Activated T-cell treated with anti-CD3 and anti-CD28 coated beads, Interleukin-2, amount 50 U/mL, for 4 hours (primary cell): Measurements from ENCODE around the gene PLEKHM2. TPM values are rescaled to one million over a fixed set of nuclear protein-coding genes. Genes with fewer than 3 reads are reported as not detected.
"Not testable (repeated sequence)": the region's sequence is repeated elsewhere in the genome, so short reads cannot be mapped to it uniquely, and the experiment has no call there.

Source experiments
- ATAC-seq, 2 donors: fragments of 200-7000 bp; cut with Tn5 transposase; one replicate each; pipeline ENCODE4 v1.10.0; 2021
- DNase-seq: peaks from one replicate; pipeline ENCODE4 v3.0.0-alpha.2; 2020
- H3K27me3 Mint-ChIP-seq: one replicate; pipeline ENCODE4 v1.8.0; 2021; ENCODE audit warnings: low read depth, mixed read lengths
- H3K36me3 Mint-ChIP-seq: one replicate; pipeline ENCODE4 v1.8.0; 2022; ENCODE audit warnings: mixed read lengths; ENCODE audit not compliant: insufficient read depth
- H3K4me1 Mint-ChIP-seq: one replicate; pipeline ENCODE4 v1.8.0; 2021; ENCODE audit warnings: low read depth, mixed read lengths
- H3K4me3 Mint-ChIP-seq: one replicate; pipeline ENCODE4 v1.8.0; 2021; ENCODE audit warnings: mild to moderate bottlenecking, moderate library complexity, mixed read lengths
- H3K9me3 Mint-ChIP-seq: one replicate; pipeline ENCODE4 v1.8.0; 2021; ENCODE audit warnings: mixed read lengths
- total RNA-seq, 3 donors: library from RNA; stranded (reverse); gene quantifications; one replicate each; pipeline ENCODE4 v1.2.1, GENCODE V29; 2021

The PLEKHM2 gene
- total RNA-seq, 3 donors from 2014 or later = 58.1 to 67.5 (median 62.1) TPM

- DNase-seq (no peak), ATAC-seq (no peak)
- peaks cover 35% of the 10 kb centered on the region for H3K4me1 Mint-ChIP-seq
- H3K4me3 Mint-ChIP-seq = peak overlapping the region; percentile 76
- no peaks in the 10 kb centered on the region for H3K9me3 Mint-ChIP-seq
- peaks cover 4% of the 10 kb centered on the region for H3K36me3 Mint-ChIP-seq
- H3K27me3 Mint-ChIP-seq = no peaks in the 10 kb centered on the region
Observed at GRCh38 chr1:15682936-15683341, 1.2 kb upstream of the PLEKHM2 start.

DNA sequence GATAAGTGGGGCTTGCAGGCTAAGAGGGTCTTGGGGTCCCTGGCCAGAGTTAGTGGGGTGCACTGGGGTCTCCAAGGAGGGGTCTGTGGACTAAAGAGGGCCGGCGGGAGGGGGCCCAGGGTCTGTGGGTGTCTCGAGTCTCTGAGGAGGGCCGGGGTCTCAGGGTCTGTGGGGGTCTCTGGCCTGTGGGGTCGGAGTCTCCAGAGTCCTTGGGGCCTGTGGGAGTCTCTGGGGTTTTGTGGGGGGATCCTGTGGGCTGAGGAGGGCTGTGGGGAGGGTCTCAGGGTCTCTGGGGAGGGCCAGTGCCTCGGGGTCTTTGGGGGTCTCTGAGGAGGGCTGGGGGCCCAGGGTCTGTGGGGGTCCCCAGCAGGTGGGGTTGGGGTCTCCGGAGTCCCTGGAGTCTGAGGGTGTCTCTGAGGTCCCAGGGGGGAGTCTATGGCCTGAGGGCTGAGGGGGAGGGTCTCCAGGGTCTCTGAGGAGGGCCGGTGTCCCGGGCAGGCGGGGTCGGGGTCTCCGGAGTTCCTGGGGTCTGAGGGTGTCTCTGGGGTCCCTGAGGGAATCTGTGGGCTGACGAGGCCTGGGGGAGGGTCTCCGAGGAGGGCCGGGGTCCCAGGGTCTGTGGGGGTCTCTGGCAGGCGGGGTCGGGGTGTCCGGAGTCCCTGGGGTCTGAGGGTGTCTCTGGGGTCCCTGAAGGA, 628 bp upstream of the PLEKHM2 start:
- Mint-ChIP-seq H3K4me1 (peaks cover 37% of the 10 kb centered on the region), H3K27me3 (no peaks in the 10 kb centered on the region), H3K9me3 (no peaks in the 10 kb centered on the region), H3K36me3 (peaks cover 6% of the 10 kb centered on the region), H3K4me3 (peak overlapping the region; percentile 76)
- DNase-seq (no peak), ATAC-seq (no peak)

DNA sequence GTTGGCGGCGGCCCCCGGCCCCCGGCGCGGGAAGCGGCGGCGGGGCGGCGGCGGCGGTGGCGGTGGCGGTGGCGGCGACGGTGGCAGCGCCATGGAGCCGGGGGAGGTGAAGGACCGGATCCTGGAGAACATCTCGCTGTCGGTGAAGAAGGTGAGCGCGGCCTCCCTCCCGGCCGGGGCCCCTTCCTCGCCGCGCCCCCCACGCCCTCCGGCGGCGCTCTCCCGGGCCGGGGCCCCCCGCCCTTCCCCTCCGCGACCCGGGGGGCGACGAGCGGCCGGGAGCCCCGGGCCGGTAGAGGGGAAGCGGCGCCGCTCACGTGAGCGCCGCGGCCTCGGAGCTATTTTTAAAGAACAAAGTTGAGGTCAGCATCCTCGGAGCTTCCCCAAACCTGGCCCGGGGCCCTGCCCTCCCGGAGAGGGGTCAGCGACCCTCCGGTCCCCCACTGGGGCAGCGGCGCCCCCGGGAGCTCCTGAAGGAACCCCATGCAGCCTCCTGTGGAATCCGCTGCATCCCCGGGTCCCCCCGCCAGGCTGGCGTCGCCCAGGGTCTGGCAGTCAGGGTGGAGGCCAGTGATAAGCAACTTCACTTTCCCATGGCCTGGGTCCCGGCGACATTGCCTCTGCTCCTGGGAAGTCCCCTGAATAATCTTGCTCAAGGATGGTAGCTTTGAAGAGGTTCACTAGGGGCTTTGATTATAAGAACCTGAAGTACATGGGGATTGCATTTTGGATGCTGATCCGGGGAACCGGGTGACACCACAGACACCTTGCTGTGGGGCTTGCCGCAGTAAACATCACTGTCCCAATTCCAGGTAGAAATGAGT, 560 bp downstream of the PLEKHM2 start:
- Mint-ChIP-seq H3K9me3 (no peaks in the 10 kb centered on the region), H3K27me3 (no peaks in the 10 kb centered on the region), H3K4me3 (peak overlapping the region; percentile 88), H3K36me3 (peaks cover 6% of the 10 kb centered on the region), H3K4me1 (peaks cover 37% of the 10 kb centered on the region)
- DNase-seq = peak; percentile 29
- peak; percentile 52 to 55 for ATAC-seq

- Mint-ChIP-seq H3K9me3 (no peaks in the 10 kb centered on the region), H3K4me3 (peak overlapping the region; percentile 88), H3K4me1 (peaks cover 39% of the 10 kb centered on the region), H3K36me3 (peaks cover 6% of the 10 kb centered on the region), H3K27me3 (no peaks in the 10 kb centered on the region)
- DNase-seq (no peak), ATAC-seq (no peak)
Observed at GRCh38 chr1:15685820-15686219, 1.7 kb downstream of the PLEKHM2 start.

DNA sequence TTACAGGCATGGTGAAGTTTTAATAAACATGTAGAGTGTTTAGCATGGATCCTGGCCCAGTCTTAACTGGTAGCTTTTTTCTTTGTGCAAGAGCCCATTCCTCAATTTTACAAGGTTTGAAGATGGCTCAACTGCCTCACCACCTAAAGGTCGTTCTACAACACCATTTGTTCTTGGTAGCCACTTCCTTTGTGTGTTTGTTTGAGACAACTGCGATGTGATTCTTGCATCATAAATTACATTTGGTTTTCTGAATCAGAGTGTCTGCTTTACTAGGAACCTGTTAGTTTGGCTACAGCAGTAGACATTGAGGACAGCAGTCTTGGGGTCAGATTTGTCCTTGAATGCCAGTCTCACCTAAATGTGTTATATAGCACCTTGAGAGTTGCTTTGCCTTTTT, 3.3 kb downstream of the PLEKHM2 start:
- Mint-ChIP-seq H3K4me1 (peaks cover 41% of the 10 kb centered on the region), H3K4me3 (no peak overlapping the region), H3K9me3 (no peaks in the 10 kb centered on the region), H3K27me3 (no peaks in the 10 kb centered on the region), H3K36me3 (peaks cover 6% of the 10 kb centered on the region)
- no peak for DNase-seq
- no peak for ATAC-seq

DNA sequence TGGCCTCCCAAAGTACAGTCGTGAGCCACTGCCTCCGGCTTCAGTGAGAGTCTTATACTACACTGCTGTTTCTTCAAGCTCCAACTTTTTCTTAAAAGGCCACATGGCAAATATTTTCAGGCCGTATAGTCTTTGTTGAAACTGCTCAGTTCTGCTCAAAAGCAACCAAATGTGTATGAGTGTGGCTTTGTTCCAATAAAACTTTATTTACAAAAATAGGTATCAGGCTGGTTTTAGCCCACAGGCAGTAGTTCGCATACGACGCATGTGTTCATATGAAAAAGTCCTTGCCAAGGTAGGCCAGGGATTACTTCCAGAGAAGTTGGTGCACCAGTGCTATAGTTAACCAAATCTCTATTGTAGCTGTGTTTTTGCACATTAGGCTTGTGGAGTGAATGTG, 6.2 kb downstream of the PLEKHM2 start:
- Mint-ChIP-seq H3K27me3 (no peaks in the 10 kb centered on the region), H3K36me3 (peaks cover 9% of the 10 kb centered on the region), H3K9me3 (no peaks in the 10 kb centered on the region), H3K4me1 (peaks cover 44% of the 10 kb centered on the region), H3K4me3 (no peak overlapping the region)
- no peak for DNase-seq
- no peak for ATAC-seq

GRCh38 chr1:15691434-15692032, 7.4 kb downstream of the PLEKHM2 start:
- Mint-ChIP-seq H3K36me3 (peaks cover 9% of the 10 kb centered on the region), H3K4me3 (no peak overlapping the region), H3K27me3 (no peaks in the 10 kb centered on the region), H3K4me1 (peaks cover 38% of the 10 kb centered on the region), H3K9me3 (no peaks in the 10 kb centered on the region)
- no peak for DNase-seq
- ATAC-seq = no peak

- H3K4me3 Mint-ChIP-seq = no peak overlapping the region
- peaks cover 41% of the 10 kb centered on the region for H3K4me1 Mint-ChIP-seq
- no peaks in the 10 kb centered on the region for H3K9me3 Mint-ChIP-seq
- no peak for ATAC-seq
- no peak for DNase-seq
- no peaks in the 10 kb centered on the region for H3K27me3 Mint-ChIP-seq
- peaks cover 9% of the 10 kb centered on the region for H3K36me3 Mint-ChIP-seq
Observed at GRCh38 chr1:15692121-15692682, 8.1 kb downstream of the PLEKHM2 start.

DNA sequence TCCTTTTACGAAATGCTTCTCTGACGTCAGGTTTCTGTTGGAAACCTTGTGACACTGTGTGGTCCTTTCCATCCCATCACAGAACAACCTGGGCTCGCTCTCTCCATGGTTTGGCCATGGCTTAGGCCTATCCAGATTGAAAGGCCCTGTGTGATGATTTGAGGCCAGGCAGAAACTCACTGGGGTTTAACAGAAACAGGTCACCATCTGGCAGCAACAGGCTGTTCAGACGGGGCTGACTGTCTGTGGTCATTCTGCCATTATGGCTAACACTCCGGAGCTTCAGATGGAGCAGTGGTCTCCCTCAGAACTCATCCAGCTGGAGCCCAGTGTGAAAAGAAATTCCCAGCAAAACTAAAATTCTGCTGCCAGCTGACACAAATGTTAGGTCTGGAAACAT, 9.3 kb downstream of the PLEKHM2 start:
- H3K9me3 Mint-ChIP-seq = no peaks in the 10 kb centered on the region
- H3K36me3 Mint-ChIP-seq = peaks cover 3% of the 10 kb centered on the region
- H3K4me1 Mint-ChIP-seq = peaks cover 41% of the 10 kb centered on the region
- DNase-seq = no peak
- no peaks in the 10 kb centered on the region for H3K27me3 Mint-ChIP-seq
- no peak overlapping the region for H3K4me3 Mint-ChIP-seq
- no peak for ATAC-seq

GRCh38 chr1:15696956-15697521, 12.9 kb downstream of the PLEKHM2 start:
- no peaks in the 10 kb centered on the region for H3K27me3 Mint-ChIP-seq
- H3K36me3 Mint-ChIP-seq = peaks cover 6% of the 10 kb centered on the region
- DNase-seq = peak; percentile 10
- ATAC-seq = peak; percentile 91
- H3K4me3 Mint-ChIP-seq = peak overlapping the region; percentile 79
- no peaks in the 10 kb centered on the region for H3K9me3 Mint-ChIP-seq
- H3K4me1 Mint-ChIP-seq = peaks cover 38% of the 10 kb centered on the region

DNA sequence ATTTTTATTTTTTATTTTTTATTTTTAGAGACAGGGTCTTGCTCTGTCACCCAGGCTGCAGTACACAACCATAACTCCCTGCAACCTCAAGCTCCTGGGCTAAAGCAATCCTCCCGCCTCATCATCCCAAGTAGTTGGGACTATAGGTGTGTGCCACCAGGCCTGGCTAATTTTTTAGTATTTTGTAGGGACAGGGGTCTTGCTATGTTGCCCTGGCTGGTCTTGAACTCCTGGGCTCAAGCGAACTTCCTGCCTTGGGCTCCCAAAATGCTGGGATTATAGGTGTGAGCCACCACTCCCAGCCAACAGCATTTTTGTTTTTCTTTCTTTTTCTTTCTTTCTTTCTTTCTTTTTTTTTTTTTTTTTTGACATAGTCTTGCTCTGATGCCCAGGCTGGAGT, 14.1 kb downstream of the PLEKHM2 start:
- H3K9me3 Mint-ChIP-seq = no peaks in the 10 kb centered on the region
- H3K36me3 Mint-ChIP-seq = peaks cover 6% of the 10 kb centered on the region
- DNase-seq (no peak), ATAC-seq (no peak)
- no peak overlapping the region for H3K4me3 Mint-ChIP-seq
- peaks cover 34% of the 10 kb centered on the region for H3K4me1 Mint-ChIP-seq
- no peaks in the 10 kb centered on the region for H3K27me3 Mint-ChIP-seq

- not testable (repeated sequence) for DNase-seq, H3K36me3 Mint-ChIP-seq, H3K27me3 Mint-ChIP-seq, H3K9me3 Mint-ChIP-seq, ATAC-seq, H3K4me3 Mint-ChIP-seq
- peaks cover 35% of the 10 kb centered on the region for H3K4me1 Mint-ChIP-seq
Observed at GRCh38 chr1:15699321-15699720, 15.2 kb downstream of the PLEKHM2 start.

- H3K4me3 Mint-ChIP-seq = no peak overlapping the region
Observed at GRCh38 chr1:15700508-15700907, 16.4 kb downstream of the PLEKHM2 start.

DNA sequence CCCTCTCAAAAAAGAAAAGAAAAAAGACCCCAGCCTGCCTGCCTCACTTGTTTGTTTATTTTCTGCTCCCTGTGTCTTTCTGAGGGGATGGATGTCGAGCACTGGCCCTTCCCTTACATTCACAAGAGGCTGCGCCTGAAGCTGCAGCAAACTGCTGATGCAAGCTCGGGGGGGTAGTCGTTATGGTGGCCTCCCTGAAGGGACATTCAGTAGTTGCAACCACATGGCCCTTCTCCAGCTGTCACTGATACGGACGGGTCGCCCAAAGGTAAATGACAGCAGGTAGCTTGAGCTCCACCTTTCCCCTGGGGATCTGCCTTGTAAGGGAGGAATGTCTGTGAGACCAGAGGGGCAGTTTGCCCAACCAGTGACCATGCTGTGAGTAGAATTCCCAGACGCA, 17.7 kb downstream of the PLEKHM2 start:
- Mint-ChIP-seq H3K4me3 (no peak overlapping the region), H3K36me3 (peaks cover 7% of the 10 kb centered on the region), H3K9me3 (no peaks in the 10 kb centered on the region), H3K27me3 (no peaks in the 10 kb centered on the region), H3K4me1 (peaks cover 26% of the 10 kb centered on the region)
- DNase-seq = no peak
- no peak for ATAC-seq

More at GRCh38 chr1:15700508-15700907, 16.4 kb downstream of the PLEKHM2 start:
- no peaks in the 10 kb centered on the region for H3K9me3 Mint-ChIP-seq
- peaks cover 6% of the 10 kb centered on the region for H3K36me3 Mint-ChIP-seq
- H3K27me3 Mint-ChIP-seq = no peaks in the 10 kb centered on the region
- no peak for DNase-seq
- H3K4me1 Mint-ChIP-seq = peaks cover 30% of the 10 kb centered on the region
- no peak for ATAC-seq
